Chondrocyte (in vitro differentiated cells): ENCODE measurements around the gene NUDT1. TPM values are rescaled to one million over a fixed set of nuclear protein-coding genes. Genes with fewer than 3 reads are reported as not detected.

ENCODE experiments used
- DNase-seq: peaks from one replicate; pipeline ENCODE4 v3.0.0; 2021; ENCODE audit warnings: mixed read lengths, low spot score
- H3K27ac Mint-ChIP-seq: one replicate; pipeline ENCODE4 v1.8.0; 2021; ENCODE audit warnings: mild to moderate bottlenecking, moderate library complexity, mixed read lengths; ENCODE audit not compliant: unreplicated experiment
- H3K27me3 Mint-ChIP-seq: 2 replicates; pipeline ENCODE4 v1.8.0; 2021; ENCODE audit warnings: low read depth, mixed read lengths
- H3K36me3 Mint-ChIP-seq: 2 replicates; pipeline ENCODE4 v1.8.0; 2021; ENCODE audit warnings: low read depth, mixed read lengths
- H3K4me1 Mint-ChIP-seq: 2 replicates; pipeline ENCODE4 v1.8.0; 2021; ENCODE audit warnings: low read depth, mild to moderate bottlenecking, mixed read lengths
- H3K4me3 Mint-ChIP-seq: one replicate; pipeline ENCODE4 v1.8.0; 2021; ENCODE audit warnings: mild to moderate bottlenecking, moderate library complexity, mixed read lengths; ENCODE audit not compliant: unreplicated experiment
- H3K9me3 Mint-ChIP-seq: 2 replicates; pipeline ENCODE4 v1.8.0; 2021; ENCODE audit warnings: low read depth, mixed read lengths
- total RNA-seq: library from RNA; stranded (reverse); gene quantifications from 3 replicates; pipeline ENCODE4 v1.2.1, GENCODE V29; 2021
- TF ChIP-seq, protein P1 (sequence below): fragments of 200-600 bp; sonication (generic); IDR thresholded peaks from 2 replicates; pipeline ENCODE4 v1.5.0; 2021; ENCODE audit warnings: antibody characterized with exemption, mild to moderate bottlenecking, moderate library complexity

The NUDT1 gene
- total RNA-seq, 1 donor from 2014 or later: 9.5 TPM

- Mint-ChIP-seq H3K4me1 (no peaks in the 10 kb centered on the region), H3K36me3 (peaks cover 48% of the 10 kb centered on the region)
These were observed 29.1 kb upstream of the NUDT1 start for GRCh38 chr7:2212906-2213305.

DNA sequence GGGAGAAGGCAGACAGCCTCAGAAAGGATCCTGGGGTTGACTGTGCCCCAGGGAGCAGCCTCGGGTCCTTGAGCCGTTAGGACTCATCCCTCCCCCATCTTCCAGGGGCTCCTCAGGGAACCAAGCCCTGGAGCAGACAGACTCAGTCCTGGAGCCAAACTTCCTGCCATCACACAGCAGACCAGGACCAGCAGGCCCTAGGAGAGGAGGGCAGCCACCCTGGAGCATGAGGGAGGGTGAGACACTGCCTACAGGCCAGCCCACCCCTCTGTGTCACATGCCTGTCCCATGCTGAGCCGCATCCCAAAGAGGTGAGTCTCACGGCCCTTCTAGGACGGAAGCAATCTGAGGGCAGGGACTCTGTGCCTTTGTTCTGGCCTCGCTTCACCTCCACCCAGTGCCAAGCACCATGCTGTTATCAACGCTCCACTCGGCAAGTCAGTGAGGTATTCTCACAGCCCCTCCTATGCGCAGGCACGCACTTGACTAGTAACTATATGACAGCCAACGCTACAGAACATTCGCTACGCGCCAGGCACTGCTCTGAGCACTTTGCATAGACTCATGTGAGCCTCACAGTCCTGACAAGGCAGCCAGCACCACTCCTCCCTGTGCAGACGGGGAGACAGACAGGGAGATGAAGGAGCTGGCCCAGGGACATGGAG, 28.3 kb upstream of the NUDT1 start:
- Mint-ChIP-seq H3K9me3 (no peaks in the 10 kb centered on the region), H3K4me1 (no peaks in the 10 kb centered on the region), H3K27ac (no peak overlapping the region), H3K36me3 (peaks cover 47% of the 10 kb centered on the region), H3K4me3 (no peak overlapping the region), H3K27me3 (no peaks in the 10 kb centered on the region)
- DNase-seq: peak; percentile 62
- TF ChIP-seq, protein P1, sequence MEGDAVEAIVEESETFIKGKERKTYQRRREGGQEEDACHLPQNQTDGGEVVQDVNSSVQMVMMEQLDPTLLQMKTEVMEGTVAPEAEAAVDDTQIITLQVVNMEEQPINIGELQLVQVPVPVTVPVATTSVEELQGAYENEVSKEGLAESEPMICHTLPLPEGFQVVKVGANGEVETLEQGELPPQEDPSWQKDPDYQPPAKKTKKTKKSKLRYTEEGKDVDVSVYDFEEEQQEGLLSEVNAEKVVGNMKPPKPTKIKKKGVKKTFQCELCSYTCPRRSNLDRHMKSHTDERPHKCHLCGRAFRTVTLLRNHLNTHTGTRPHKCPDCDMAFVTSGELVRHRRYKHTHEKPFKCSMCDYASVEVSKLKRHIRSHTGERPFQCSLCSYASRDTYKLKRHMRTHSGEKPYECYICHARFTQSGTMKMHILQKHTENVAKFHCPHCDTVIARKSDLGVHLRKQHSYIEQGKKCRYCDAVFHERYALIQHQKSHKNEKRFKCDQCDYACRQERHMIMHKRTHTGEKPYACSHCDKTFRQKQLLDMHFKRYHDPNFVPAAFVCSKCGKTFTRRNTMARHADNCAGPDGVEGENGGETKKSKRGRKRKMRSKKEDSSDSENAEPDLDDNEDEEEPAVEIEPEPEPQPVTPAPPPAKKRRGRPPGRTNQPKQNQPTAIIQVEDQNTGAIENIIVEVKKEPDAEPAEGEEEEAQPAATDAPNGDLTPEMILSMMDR: no peak

More at GRCh38 chr7:2212906-2213305, 29.1 kb upstream of the NUDT1 start:
- Mint-ChIP-seq H3K27ac (no peak overlapping the region), H3K27me3 (no peaks in the 10 kb centered on the region), H3K9me3 (no peaks in the 10 kb centered on the region), H3K4me3 (no peak overlapping the region)
- peak; percentile 74 for DNase-seq
- TF ChIP-seq, protein P1: no peak

DNA sequence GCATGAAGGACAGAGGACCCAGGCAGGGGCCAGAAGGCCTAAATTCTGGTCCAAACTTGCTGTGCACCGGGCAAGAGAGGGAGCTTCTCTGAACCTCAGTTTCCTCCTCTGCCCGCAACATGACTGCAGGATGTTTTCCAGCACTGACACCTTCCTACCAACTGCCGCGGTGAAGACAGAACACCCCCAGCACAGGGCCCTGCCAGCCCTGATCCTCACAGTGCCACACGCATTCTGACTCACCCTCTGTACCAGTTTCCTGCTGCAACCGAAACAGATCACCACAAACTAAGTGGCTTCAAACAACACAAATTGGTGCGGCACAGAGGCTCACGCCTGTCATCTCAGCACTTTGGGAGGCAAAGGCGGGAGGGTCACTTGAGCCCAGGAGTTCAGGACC, 27.4 kb upstream of the NUDT1 start:
- no peak for DNase-seq
- TF ChIP-seq, protein P1: no peak
- Mint-ChIP-seq H3K27me3 (no peaks in the 10 kb centered on the region), H3K9me3 (no peaks in the 10 kb centered on the region), H3K36me3 (peaks cover 44% of the 10 kb centered on the region), H3K4me1 (no peaks in the 10 kb centered on the region), H3K27ac (no peak overlapping the region), H3K4me3 (no peak overlapping the region)

- Mint-ChIP-seq H3K4me3 (no peak overlapping the region), H3K9me3 (no peaks in the 10 kb centered on the region), H3K27me3 (no peaks in the 10 kb centered on the region), H3K36me3 (peaks cover 44% of the 10 kb centered on the region), H3K27ac (no peak overlapping the region), H3K4me1 (no peaks in the 10 kb centered on the region)
- TF ChIP-seq, protein P1: no peak
- DNase-seq: no peak
These were observed 26.2 kb upstream of the NUDT1 start for GRCh38 chr7:2215851-2216250.

DNA sequence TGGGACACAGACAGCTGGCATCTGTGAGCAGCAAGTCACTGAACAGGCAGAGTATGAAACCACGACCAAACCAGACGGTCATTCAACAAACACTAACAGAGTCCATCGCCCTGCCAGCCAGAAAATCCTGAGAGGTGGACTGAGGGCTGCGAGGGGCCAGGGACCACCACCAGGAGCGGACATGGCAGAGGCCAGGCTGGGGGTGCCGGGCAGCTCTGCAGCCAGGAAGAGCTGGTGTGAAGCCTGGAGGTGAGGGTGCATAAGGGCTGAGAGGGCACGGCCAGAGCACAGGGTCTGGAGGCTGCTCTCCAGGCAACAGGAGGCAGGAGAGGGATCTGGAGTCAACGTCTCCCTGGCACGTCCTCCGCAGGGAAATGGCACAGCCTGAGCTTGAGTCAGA, 24.8 kb upstream of the NUDT1 start:
- H3K27me3 Mint-ChIP-seq: no peaks in the 10 kb centered on the region
- H3K27ac Mint-ChIP-seq: no peak overlapping the region
- TF ChIP-seq, protein P1: no peak
- no peaks in the 10 kb centered on the region for H3K4me1 Mint-ChIP-seq
- no peak overlapping the region for H3K4me3 Mint-ChIP-seq
- DNase-seq: no peak
- H3K36me3 Mint-ChIP-seq: peaks cover 43% of the 10 kb centered on the region
- H3K9me3 Mint-ChIP-seq: no peaks in the 10 kb centered on the region
